GM18499 (cell line): ENCODE data around the gene FOLR1.

Experiments
- ATAC-seq: cut with Tn5 transposase; IDR thresholded peaks from one replicate; pipeline ENCODE4 v1.9.1; 2021; ENCODE audit warnings: moderate number of reproducible peaks; ENCODE audit not compliant: insufficient read depth, unreplicated experiment

FOLR1 gene

DNA sequence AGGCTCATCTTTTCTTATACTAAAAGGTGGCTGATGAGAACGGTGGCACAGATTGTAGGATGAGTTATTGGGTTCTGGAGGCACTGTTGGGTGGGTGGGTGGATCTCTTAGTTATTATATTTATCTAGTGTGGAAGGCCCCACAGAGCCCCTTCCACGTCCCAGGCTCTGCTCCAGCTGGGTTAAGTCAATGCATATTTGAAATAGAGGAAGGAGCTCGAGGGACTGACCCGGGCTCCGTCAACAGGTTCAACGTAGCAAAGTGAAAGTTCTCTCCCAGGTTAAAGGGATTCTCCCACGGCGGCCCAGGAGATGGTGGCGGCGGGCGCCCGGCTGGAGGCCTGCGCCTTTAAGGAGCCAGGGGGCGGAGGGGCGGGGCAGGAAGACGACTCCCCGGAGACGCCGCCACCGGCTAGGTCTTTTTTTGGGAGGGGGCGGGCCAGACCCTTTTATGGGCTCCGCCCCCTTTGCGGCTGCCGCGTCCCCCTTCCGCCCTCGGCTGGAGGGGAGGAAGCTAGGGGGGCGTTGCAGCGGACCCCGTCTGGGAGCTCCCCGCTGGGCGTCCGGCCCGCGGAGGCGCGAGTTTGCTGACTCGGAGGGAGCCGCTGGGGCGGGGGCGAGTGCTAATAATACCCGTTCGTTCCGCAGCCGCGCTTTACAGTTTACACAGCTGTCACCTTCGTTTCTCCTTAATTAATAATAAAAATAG lies 31.1 kb downstream of the FOLR1 start:
- ATAC-seq = peak; percentile 53

DNA sequence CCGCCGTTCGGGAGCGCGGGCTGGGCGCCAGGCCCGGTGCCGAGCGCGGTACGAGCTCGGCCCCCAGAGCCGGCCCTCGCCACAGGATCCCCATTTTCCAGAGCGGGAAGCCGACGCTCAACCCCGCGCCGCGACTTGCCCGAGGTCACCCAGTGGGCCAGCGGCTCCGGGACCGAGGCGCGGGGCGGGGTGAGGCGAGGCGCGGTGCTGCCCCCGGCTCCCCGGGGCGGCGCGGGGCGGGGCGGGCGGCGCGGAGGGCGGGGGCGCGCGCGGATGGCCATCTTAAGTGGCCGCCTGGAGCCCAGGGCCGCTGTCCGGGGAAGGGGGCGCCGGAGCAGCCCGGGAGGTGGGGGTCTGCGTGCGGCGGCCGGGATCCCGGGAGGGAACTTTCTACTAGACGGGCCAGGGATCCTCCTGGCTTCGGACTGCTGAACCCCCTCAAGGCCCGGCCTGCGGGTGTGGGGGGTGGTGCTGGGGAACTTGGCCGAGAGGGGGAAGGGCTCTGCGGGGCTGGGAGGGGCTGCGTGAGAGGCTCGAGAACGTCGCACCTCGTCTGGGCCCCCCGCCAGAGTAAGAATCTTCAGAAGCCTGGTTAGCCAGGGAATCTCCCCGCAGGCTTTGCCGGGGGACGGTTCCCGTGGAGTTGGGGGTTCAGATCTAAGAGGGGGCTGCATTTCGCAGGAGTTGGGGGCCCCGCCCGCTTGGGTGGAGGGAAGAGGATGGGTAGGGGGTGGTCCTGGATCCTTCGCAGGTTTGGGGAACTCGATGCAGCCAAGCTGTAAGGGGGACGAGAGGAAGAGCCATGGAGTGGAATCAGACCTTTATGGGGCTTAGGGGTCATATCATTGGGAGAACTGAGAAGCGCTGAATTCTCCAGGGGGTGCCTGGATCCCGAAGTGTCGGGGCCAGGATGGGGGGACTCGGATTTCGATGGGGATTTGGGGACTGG lies 31.9 kb downstream of the FOLR1 start:
- peak; percentile 29 for ATAC-seq

DNA sequence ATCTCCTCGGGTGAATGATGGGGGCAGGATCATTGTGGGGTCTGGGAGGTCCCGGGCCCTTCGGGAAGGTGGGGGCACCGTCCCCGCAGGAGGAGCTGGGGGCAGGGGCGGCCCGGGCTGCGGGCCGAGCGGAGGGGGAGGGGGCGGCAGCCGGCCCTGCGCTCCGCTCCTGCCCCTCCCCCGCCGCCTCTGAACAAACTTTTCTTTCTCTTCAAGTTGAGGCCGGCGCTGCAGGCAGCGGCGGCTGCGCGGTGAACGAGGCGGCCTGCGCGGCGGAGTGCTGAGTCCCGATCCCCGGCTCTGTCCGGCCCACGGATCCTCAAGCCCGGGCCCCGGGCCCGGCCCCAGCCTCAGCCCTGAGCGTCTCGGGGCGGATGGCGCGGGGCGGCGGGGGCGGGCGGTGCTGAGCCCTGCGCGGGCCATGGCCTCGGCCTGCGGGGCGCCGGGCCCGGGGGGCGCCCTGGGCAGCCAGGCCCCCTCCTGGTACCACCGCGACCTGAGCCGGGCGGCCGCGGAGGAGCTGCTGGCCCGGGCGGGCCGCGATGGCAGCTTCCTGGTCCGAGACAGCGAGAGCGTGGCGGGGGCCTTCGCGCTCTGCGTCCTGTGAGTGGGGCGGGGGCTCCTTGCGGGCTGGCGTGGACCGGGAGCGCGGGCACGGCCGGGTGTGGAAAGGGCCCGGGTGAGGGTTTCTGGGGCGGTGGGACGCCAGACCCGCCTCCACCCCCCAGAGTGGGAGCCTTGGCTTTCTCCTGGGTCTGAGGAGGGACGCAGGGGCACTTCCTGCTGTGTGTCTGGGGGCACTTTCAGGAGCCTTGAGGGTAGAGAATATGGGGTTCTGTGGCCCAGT lies 32.8 kb downstream of the FOLR1 start, which contains the start of gene INPPL1:
Gene INPPL1 (plus strand): TSS at position 204 of the 847 bp plus-strand sequence. CDS start 218 bp downstream, at position 422.
- no peak for ATAC-seq

DNA sequence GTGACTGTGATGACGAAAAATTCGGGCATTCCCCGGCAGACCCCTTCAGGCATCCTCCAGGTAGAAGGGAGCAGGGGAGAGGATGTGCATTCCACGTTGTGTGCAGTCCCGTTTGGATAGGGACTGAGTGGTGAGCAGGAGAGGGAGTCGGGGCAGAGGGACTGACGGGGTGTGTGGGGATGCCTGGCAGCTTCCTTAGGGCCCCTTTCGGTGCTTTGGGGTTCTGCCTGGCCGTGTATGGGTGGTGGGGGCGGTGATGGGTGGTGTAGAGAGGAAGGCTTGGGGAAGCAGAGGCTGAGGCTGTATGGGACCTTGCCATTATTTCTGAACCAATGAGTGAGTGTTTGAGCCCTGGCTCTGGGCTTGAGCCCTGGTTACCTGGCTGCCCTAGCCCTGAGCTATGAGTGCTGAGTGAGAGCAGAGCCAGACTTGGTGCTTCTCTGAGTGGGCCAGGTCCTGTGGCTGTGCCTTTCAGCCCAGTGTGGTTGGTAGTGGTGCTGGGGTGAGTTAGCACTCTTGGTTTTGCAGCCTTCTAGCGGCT lies 33.5 kb downstream of the FOLR1 start:
- ATAC-seq = no peak

DNA sequence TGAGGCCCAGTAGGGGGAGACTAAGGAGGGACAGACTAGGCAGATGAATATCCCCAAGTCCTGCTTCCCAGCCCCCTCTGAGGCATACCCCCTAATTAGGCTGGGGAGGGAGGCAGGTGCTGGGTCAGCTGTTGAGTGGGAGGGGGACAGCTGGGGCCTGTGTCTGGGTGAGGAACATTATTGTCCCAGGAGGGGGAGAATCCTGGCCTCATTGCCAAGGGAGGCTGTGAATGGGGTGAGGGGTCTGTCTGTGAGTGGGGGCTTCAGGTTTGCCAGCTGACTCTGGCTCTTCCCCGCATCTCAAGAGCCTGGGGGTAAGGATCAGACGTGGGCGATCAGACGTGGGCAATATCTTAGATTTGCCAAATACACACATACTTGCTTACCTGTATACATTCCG lies 34.8 kb downstream of the FOLR1 start:
- ATAC-seq = no peak

DNA sequence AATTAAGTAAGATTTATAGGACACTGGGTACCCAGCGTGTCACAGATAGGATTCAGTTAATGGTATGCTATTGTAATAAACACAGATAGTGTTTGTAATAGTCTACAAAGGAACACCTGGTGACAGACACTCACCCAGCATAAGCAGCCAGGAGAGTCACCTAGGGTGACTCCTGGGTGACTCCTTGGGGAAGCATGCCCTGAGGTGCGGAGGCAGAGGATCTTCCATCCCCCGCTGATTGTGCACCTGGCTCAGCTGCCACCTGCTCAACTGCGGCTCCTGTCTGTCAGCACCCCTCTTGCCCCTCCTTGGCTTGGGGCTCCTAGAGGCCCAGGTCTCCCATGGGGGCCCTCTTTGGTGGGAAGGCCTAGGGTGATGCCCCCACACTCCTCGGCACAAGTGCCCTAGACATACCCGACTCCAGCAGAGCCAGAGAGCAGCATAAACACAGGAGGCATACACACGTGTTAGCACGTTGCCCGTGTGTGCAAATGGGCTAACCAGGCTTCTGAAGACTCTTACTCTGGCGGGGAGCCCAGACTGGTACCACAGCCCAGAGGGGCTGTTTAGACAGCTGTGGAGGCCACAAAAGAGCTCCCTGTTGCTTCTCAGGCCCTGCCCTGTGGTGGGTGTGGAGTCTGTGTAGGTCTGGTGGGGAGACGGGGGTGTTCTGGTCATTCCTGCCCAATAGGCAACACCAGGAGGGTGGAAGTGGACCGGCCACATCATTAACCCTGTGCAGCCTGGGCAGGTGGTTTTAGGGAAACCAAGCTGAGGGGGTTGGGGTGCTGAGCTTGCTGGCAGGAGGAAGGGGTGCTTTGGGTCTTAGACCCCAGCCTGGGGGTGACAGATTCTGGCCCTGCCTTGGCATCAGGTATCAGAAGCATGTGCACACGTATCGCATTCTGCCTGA lies 35.6 kb downstream of the FOLR1 start:
- ATAC-seq = no peak

DNA sequence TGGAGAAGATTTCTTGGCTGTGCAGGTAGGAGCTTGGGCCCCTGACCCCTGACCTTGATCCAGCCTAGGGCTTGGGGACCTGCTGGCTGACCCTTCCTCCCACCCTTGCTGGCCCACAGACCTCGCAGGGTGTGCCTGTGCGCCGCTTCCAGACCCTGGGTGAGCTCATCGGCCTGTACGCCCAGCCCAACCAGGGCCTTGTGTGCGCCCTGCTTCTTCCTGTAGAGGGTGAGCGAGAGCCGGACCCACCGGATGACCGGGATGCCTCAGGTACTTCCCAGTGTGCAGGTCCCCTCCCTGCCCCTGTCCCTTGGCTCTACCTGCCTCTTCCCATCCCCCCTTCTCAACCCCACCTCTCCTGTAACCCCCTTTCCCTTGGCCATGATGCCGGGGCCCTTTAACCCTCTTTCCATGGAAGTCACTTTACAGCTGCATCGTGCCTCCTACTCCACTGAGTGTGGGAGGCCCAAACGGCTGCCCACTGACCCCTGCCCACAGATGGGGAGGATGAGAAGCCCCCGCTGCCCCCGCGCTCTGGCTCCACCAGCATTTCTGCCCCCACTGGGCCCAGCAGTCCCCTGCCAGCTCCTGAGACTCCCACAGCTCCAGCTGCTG lies 36.4 kb downstream of the FOLR1 start:
- ATAC-seq = no peak

DNA sequence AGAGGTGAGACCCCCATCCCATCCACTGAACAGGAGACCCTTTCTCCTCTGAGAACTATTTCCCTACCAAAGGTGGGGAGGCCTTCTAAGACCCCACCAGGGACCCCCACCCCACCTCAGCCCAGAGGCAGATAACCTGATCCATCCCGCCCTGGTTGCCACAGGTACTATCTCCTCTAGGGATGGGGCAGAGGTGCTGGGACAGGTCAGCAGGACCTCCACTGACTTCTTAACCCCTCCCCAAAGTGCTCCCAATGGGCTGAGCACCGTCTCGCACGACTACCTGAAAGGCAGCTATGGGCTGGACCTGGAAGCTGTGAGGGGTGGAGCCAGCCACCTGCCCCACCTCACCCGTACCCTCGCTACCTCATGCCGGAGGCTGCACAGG lies 36.9 kb downstream of the FOLR1 start:
- ATAC-seq = no peak

DNA sequence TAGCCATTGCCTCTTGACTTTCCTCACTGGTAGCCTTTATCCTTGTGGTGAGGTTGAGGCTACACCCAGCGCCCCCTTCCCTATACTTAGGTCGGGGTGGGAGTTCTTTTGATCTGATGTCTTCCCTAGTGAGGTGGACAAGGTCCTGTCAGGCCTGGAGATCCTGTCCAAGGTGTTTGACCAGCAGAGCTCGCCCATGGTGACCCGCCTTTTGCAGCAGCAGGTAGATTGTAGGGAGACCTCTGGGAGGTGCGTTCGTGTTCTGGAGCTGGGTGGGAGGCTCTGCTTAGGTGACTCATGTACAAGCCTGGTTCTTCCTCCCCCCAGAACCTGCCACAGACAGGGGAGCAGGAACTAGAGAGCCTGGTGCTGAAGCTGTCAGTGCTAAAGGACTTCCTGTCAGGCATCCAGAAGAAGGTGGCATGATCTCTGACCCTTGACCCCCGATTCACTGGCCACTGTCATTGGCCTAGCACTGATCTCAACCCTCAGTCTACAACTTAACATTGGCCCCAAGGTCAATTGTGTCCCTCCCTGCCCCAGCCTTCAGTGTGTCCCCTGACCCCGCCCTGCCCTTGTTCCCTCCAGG lies 37.5 kb downstream of the FOLR1 start:
- ATAC-seq = no peak

DNA sequence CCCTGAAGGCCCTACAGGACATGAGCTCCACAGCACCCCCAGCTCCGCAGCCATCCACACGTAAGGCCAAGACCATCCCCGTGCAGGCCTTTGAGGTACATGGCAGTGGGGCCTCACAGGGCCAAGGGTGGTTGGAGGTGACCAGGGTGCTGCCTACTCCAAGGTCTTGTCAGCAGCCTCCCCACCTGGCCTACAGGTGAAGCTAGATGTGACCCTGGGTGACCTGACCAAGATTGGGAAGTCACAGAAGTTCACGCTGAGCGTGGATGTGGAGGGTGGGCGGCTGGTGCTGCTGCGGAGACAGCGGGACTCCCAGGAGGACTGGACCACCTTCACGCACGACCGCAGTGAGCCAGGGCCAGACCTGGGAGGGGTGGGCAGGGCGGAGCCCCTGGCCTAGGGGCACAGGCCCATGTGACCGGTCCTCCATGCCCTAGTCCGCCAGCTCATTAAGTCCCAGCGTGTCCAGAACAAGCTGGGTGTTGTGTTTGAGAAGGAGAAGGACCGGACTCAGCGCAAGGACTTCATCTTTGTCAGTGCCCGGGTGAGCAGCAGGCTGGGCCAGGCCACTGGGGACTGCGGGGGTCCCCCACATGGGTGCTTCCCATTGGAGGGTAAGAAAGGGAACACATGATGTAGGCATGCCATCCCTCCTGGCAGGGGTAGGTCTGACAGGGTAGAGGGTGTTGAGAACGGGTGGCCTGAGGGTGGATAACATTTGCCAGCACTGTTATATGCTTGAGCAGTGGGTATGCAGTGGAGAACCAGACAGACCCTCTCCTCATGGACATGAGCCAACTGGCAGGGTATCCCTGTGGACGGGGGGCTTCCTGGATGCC lies 38.2 kb downstream of the FOLR1 start:
- ATAC-seq = no peak

DNA sequence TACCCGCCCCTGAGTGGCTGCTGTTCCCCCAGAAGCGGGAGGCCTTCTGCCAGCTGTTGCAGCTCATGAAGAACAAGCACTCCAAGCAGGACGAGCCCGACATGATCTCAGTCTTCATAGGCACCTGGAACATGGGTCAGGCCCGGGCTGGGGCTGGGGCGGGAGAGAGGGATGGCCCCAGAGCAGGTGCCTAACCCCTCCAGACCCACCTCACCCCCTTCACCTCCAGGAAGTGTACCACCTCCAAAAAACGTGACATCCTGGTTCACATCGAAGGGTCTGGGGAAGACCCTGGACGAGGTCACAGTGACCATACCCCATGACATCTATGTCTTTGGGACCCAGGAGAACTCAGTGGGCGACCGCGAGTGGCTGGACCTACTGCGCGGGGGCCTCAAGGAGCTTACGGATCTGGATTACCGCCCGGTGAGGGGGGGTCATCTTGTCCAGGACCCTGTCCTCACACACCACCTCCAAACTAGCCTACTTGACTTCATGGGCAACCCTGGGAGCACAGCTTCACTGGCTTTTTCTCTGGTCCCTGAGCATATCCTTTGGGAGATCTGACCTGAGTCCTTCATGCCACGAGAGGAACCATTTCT lies 38.9 kb downstream of the FOLR1 start:
- ATAC-seq = no peak

DNA sequence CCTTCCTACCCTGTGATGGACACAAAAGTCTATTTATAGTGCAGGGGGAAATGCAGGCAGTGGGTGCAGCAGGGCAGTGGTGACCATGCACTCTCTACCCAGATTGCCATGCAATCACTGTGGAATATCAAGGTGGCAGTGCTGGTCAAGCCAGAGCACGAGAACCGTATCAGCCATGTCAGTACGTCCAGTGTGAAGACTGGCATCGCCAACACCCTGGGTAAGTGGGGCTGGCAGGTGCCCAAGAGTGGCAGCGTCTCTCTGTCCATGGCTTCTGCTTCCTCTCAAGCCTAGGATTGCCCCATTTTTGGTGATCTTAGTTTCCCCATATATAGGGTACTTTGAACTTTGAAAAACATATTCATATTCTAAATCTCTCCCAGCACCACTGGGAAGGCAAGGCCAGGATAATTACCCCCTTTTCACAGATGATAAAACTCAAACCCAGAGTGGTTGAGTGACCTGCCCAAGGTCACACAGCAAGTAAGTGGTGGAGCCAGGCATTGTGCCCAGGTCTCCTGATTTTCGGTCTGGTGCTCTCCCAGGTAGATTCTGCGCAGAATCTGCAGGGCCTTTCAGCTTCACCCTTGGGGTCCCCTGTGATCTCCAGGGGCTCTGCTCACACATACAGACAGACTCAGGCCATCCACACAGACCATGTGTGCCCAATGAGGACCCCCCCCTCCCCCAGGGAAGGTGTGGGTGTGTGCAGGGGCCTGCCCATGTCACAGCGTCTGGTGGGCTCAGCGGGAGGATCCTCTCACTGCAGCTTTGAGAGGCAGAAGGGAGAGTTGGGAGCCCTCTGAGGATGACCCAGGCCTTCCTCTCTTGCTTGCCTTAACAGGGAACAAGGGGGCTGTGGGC lies 39.7 kb downstream of the FOLR1 start:
- no peak for ATAC-seq

DNA sequence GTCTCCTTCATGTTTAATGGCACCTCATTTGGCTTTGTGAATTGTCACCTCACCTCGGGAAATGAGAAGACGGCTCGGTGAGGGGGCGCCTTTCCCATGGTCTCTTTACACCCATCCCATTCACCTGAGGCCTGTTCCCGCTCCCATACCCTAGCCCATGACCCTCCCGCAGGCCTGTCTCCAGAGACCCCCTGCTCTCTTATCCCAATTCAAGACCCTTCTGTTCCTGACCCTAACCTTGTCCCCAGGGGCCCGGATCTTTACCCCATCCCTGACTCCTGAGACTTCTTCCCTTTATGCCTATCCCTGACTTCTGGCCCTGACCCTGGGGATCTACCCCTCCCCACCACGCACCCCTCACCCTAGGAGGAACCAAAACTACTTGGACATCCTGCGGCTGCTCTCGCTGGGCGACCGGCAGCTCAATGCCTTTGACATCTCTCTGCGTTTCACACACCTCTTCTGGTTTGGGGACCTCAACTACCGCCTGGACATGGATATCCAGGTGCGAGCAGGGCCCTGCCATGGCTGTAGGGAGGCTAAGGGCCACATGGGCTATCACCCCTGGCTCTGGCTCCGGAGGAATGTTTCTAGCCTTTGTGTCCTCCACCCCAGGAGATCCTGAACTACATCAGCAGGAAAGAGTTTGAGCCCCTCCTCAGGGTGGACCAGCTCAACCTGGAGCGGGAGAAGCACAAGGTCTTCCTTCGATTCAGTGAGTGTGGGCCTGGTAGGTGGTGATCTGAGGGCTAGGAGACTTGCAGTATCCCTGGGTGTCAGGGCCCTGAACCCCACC lies 40.5 kb downstream of the FOLR1 start:
- ATAC-seq = no peak

DNA sequence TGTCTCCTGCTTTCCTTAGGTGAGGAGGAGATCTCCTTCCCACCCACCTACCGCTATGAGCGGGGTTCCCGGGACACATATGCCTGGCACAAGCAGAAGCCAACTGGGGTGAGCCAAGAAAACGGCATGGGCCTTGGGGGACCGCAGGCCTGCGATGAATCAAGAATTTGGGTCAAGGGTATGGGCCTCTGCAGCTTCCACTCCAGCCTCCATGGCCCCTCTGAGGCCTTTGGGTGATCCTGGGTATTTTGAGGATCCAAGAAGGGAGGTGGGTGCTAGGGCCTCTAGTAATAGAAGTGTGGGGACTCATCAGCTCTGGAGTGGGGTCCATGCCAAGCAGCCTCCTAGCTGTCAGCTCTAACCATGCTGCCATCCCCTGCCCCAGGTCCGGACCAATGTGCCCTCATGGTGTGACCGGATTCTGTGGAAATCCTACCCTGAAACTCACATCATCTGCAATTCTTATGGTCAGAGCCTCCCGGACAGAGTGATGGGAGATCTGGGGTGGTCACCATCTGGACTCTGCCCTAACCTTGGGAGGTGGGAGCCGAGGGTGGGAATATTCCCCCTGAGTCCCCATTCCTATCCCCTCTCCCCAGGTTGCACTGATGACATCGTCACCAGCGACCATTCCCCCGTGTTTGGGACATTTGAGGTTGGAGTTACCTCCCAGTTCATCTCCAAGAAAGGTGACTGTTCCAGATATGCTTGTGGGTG lies 41.3 kb downstream of the FOLR1 start:
- ATAC-seq = no peak
